NCI-H524 (cell line): ENCODE results near the gene ZNF724.
A peak's percentile ranks its signal among the peaks of the same experiment; 100 is the strongest.
"Not testable (repeated sequence)": the region's sequence is repeated elsewhere in the genome, so short reads cannot be mapped to it uniquely, and the experiment has no call there.

ENCODE experiments used
- DNase-seq, 2 experiments: peaks; one replicate each; lab custom pipeline; 2025; lab: John Stamatoyannopoulos, UW

Gene ZNF724

DNA sequence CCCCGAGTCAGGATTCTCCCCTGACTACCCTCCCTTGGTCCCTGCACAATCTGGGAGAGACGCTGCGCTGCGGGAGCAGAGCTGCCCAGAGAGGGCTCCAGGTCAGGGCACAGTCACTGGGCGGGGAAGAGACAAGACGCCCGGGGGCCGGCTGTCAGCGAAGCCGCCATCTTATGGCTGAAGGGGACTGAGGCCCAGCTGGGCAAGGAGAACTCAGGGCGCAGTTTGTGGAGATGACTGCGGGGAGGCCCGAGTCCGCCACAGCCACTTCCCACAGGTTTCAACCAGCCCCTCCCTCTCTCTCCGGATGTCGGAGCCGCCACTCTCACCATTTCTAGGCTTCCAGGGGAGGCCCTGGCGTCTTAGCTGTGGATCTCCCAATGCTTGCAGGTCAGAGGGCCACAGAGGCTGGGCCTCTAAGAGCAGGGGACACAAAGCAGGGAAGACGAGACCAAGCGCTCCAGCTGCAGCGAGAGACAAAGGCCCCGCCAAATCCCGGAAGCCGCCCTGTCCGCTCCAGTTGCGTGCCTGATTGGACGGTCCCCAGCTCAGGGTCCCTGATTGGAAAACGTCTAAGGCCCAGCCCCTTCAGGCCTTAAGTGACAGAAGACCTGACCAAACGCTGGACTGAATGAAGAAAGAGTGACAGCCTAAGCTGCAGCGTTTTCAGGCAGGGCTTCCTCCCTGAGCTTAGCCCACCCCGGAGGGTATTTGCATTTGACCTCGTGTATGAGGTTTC, at the start of gene ZNF724:
Gene ZNF724 (minus strand): TSS at position 484 of the 739 bp plus-strand sequence. CDS start 152 bp downstream, at position 332.
- DNase-seq = peak; percentile 97 to 99

DNA sequence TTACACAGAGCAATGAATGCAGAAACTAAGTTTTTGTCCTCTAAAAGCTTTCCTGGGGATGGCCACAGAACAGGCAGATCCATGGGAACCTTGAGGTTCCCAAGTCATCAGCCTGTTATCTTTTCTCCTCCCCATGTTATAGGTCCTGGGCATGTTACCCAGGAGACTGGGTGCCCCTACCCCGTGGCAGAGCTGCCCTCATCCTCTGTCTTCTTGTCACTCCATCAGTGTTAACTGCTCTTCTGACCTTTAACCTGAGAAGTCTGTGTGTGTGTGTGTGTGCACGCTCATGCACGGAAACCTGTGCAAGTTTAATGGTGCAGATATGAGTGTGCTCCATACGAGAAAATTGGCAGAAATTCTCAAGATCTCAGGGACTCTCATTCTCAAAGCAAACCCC, 43.9 kb upstream of the ZNF724 start:
- DNase-seq = no peak

GRCh38 chr19:23289966-23290365, 39.8 kb upstream of the ZNF724 start:
- not testable (repeated sequence) for DNase-seq

DNA sequence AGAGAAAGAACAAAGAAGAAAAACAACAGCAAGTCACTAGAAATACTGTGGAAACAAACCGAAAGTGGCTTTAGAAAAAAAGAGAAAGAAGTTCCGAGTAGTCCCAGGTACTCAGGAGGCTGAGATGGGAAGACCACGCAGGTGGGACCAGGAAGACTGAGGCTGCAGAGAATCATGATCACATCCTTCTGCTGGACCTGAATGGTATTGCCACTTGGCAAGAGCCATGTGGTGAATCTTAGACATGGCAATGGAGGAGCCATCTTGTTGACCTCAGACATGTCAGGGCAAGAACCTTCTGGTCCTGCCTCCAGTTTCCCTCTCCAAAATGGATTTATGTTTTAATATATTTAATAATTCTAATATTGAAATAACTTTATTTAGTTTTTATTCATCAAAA, 37.4 kb upstream of the ZNF724 start:
- DNase-seq = no peak

DNA sequence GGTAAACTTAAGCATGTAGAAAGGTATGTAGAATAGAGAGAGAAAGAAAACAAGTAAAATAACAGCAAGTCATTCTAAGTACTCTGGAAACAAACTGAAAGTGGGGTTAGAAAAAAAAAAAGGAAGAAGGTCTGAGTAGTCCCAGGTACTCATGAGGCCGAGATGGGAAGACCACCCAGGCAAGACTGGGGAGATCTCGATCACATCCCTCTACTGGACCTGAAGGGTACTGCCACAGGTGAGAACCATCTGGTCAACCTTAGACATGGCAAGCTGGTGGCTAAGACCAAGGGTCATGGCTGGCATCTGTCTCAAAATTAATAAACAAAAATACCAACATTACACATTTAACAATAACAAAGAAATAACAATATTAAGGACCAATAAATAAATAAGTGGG, 36.3 kb upstream of the ZNF724 start:
- DNase-seq = peak in 1 of 2 experiments; percentile 13

GRCh38 chr19:23285948-23286347, 35.8 kb upstream of the ZNF724 start:
- no peak for DNase-seq

GRCh38 chr19:23285326-23285725, 35.1 kb upstream of the ZNF724 start:
- not testable (repeated sequence) for DNase-seq

DNA sequence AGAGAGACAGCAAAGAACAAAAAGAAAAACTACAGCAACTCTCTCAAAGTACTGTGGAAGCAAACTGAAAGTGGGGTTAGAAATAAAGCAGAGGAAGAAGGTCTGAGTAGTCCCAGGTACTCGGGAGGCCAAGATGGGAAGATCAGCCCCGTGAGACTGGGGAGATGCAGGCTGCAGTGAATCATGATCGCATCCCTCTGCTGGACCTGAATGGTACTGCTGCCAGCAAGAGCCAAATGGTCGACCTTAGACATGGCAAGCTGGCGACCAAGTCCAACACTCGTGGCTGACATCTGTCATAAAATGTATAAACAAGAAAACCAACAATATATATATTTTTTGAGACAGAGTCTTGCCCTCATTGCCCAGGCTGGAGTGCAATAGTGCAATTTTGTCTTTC, 33.7 kb upstream of the ZNF724 start:
- DNase-seq = peak; percentile 25 to 49

DNA sequence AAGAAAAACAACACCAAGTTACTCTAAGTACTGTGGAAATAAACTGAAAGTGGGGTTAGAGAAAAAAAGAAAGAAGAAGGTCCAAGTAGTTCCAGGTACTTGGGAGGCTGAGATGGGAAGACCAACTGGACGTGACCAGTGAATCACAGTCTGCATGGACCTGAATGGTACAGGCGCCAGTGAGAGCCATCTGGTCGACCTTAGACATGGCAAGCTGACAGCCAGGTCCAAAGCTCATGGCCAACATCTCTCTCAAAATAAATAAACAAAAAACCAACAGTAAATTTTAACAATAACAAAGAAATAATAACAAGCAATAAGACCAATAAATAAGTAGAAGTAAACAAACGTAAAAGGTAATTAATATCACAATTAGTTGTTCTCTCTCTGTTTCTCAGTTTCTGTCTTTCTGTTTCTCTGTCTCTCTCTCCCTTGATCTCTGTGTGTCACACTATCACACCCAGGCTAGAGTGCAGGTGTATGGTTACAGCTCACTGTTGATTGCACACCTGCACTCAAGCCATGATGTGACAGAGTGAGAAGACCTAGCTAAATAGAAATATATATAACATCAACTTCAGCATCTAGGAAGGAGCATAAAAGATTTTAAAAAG, 31.6 kb upstream of the ZNF724 start:
- no peak for DNase-seq

- DNase-seq = not testable (repeated sequence)
These were observed 27.9 kb upstream of the ZNF724 start for GRCh38 chr19:23278118-23278517.

DNA sequence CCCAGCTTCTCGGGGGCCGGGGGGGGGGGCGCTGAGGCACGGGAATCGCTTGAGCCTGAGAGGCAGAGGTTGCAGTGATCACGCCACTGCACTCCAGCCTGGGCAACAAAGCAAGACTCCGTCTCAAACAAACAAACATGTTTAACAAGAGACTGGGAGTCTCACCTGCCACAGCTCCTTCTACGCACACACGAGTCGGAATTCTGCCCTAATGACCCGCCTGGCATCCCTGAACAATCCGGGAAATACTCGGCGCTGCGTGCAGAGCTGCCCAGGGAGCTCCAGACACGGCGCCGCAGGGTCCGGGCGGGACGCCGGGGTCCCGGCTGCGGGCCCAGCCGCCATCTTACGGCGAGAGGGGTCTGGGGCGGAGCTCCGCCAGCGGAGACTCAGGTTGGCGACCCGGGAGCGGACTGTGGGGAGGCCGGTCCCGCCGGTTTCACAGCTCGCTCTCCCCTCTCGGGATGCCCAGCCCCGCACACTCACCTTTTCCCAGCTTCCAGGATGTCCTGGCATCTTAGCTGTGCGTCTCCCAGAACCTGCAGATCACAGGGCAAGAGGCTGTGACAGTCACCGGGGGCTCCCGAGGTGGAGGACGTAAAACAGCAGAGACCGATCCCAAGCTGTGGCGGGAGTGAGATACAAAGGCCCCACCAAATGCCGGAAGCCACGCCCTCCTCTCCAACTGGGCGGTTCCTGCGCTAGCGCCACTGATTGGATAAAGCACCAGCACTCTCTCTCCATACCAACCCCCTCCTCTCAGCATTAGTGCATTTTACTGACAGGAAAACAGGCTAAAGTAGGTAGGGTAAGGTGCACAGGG, 23.6 kb upstream of the ZNF724 start:
- peak; percentile 87 to 94 for DNase-seq

DNA sequence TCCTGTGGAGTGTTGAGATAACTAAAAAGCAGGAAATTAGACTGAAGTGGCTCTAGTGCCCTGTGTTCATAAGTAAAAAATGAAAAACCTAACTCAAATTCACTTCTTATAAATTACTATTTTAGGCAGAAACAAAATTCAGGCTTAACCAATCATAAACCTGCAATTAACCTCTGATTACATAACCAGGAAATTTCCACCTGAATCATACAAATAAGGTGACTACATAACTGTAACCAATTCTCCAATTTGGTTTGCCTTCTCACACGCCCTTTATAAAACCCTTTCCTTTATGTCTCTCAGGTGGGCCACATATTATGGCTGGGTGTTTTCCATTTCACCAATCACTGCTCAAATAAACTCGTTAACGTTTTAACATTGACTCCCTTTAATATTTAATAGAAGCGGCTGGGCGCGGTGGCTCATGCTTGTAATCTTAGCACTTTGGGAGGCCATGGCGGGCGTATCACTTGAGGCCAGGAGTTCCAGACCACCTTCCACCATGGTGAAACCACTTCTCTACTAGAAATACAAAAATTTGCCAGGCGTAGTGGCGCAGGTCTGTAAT, 22.9 kb upstream of the ZNF724 start:
- peak in 1 of 2 experiments; percentile 26 for DNase-seq

GRCh38 chr19:23263870-23264590, 13.8 kb upstream of the ZNF724 start:
- DNase-seq = no peak

GRCh38 chr19:23263396-23263795, 13.2 kb upstream of the ZNF724 start:
- no peak for DNase-seq

DNA sequence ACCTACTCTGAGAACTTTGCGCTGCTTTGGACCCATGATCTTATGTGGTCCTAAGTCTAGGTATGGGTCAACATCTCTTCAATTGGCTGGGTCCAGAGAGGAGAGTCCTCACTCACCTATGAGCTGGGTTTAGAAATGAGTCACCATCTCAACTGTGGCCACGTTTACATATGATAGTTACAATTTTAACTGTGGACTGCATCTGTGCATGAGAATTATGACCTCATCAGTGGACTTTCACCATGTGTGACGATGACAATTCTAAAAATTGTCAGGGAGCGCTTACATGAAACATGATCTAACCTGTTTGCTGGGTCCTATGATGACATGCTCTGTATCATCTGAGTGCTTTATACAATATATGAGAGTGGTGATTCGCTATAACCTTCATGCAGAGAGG, 12.7 kb upstream of the ZNF724 start:
- DNase-seq = no peak

DNA sequence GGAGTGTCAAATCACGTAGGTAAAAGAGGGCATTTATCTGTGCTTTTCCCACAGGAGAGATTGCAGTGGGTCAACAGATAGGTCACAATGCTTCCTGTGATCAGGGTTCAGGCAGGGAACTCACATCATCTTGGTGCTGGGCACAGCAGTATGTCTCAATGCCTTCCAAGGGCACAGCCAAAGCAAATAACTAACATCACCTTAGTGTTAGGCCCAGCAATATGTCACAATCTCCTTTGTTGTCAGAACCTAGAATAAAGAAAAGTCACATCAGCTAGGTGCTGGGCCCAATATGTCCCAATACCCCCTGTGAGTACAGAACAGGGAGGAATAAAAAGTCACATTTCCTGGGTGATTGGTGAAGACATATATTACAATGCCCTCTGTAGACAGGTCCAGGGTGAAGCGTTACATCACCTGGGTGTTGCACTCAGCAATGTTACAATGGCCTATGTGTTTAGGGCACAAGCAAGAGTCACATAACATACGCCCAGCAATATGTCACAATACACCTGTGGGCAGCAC, 11.4 kb upstream of the ZNF724 start:
- DNase-seq = no peak

DNA sequence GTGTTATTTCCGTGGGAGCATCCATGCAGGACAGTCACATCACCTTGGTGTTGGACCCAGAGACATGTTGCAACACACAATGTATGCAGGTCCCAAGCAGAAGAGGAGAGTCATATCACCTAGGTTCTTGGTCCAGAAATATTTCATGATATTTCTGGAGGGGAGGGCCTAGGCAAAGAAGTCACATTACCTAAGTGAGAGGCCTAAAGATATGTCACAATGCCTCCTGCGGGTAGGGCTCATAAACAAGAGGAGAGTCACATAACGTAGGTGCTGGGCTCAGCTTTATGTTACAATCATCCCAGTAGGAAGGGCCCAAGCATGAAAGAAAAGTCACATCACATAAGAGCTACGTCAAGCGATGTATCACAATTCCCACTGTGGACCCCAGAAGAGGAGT, 10.8 kb upstream of the ZNF724 start:
- no peak for DNase-seq

GRCh38 chr19:23259961-23260360, 9.8 kb upstream of the ZNF724 start:
- DNase-seq = no peak

DNA sequence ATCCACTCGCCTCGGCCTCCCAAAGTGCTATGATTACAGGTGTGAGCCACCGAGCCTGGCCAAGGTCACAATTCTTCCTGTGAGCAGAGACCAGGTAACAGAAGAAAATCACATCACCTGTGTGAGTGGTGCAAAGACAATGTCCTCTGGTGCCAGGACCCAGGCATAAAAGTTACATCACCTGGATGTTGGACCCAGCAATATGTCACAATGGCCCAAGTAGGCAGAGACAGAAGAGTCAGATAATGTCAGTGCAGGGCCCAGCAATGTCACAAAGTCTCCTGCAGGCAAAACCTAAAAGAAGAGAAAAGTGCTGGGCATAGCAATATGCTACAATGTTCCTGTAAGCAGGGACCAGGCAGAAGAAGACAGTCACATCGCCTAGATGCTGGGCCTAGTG, 5.5 kb upstream of the ZNF724 start:
- DNase-seq = no peak

GRCh38 chr19:23254141-23254910, 4.1 kb upstream of the ZNF724 start:
- no peak for DNase-seq

- DNase-seq = not testable (repeated sequence)
These were observed 3.1 kb upstream of the ZNF724 start for GRCh38 chr19:23253256-23253655.
